AG09319 (cell line): ENCODE data around the gene SKP1.

Source experiments
- DNase-seq: peaks from one replicate; pipeline ENCODE4 v3.0.0-alpha.2; 2010; ENCODE audit warnings: low read depth; ENCODE audit errors: extremely low read depth
- TF ChIP-seq, protein P1 (sequence below): IDR thresholded peaks from 2 replicates; pipeline ENCODE4 v1.5.1; 2011; ENCODE audit warnings: low read depth, mild to moderate bottlenecking, inconsistent platforms, low read length, moderate library complexity

The SKP1 gene

DNA sequence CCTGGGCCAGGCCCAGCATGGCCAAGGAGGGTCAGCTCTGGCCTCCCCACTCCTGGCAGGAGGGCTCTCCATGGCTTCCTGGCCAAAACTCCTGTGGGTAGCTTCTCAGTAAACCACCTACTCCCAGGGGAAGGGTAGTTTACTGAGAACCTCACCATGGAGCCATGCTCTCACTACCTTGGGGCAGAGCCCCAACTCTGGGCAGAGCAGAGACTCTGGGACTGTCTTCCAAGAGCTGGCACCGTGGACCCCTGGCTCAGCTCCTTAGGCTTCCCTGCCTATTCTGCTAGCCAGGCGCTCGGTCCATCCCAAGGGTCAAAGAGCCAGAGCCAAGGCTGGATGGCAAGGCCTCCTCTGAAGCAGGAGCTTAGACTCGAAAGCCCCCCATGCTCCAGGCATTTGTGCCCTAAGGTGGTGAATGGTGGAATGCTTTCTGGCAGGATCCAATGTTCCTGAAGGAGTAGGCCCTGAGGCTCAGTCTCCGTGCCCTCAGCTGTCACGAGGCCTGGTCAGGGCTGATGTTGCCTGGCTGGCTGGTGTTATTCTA, 42.7 kb downstream of the SKP1 start:
- no peak for DNase-seq
- TF ChIP-seq, protein P1, sequence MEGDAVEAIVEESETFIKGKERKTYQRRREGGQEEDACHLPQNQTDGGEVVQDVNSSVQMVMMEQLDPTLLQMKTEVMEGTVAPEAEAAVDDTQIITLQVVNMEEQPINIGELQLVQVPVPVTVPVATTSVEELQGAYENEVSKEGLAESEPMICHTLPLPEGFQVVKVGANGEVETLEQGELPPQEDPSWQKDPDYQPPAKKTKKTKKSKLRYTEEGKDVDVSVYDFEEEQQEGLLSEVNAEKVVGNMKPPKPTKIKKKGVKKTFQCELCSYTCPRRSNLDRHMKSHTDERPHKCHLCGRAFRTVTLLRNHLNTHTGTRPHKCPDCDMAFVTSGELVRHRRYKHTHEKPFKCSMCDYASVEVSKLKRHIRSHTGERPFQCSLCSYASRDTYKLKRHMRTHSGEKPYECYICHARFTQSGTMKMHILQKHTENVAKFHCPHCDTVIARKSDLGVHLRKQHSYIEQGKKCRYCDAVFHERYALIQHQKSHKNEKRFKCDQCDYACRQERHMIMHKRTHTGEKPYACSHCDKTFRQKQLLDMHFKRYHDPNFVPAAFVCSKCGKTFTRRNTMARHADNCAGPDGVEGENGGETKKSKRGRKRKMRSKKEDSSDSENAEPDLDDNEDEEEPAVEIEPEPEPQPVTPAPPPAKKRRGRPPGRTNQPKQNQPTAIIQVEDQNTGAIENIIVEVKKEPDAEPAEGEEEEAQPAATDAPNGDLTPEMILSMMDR = no peak

DNA sequence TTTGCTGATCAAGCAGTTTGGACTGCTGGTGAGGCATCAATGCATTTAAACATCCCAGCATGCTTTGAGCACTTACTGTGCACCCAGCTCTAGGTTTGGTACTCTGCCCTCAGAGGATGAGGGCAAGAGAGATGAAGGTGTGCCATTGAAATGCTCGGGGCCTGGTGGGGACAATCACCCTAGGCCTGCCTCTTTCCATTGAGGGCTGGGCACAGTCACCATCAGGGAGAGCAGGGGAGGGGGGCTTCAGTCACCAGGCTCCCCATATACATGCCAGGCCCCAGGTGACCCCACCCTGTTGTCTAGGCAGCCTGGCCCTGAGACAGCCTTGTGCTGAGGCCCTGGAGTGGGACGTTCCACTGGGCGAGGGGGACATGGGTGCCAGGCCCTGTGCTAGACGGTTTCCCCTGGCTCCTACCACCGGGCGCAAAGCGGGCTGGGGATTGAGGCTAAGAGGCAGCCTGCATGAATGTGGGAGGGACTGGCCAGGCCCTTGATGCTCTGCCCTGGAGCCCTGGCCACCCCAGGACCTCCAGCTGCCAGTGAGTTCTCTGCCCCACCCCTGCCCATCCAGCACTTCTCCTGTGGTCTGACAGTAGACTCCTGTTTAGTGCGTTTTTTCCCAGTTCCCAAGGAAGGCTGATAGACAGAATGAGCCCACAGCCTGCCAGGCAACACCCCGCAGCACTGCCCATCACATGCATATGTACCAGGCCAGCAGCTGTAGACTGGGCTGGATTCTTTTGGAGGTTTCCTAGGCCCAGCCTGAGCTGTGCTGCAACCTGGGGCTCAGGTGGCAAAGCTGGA, 43.4 kb downstream of the SKP1 start:
- TF ChIP-seq, protein P1 = no peak
- DNase-seq = no peak

DNA sequence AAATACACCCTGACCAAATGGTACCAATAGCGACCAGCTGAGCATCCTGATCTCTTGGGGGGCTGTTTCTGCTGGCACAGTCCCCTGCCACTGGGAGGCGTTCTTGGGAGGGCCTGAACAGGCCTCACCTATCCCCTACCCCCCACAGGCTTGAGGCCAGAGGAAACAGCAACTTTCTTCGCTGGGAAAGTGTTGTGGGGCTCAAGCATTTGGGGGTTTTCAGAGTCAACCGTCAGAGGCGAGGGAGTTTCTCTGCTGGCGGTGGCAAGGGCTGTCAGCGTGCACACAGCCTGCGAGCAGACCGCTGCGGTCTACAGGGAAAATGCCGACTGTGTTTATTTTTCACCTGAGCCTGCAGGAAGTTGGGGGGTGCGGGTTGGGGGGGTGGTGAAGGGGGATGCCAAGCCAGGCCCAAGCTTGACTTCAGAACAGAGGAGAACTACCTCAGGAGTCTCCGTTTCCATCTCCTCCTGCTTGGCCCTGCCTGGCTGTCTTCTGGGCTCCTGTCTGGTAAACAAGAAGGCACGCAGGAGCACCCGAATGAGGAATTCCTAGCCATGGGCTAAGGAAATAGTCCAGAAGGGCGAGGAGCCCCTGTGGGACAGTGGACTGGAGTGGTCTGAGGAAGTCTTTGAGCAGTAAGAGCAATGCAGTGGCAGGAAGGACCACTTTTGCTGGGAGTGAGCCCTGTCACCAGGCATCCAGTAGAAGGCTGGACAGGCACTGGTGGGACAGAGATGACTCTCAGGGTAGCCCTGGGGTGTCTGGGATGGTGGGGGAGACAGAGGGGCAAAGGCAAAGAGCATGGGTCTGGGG, 44.2 kb downstream of the SKP1 start:
- no peak for DNase-seq
- TF ChIP-seq, protein P1 = no peak

DNA sequence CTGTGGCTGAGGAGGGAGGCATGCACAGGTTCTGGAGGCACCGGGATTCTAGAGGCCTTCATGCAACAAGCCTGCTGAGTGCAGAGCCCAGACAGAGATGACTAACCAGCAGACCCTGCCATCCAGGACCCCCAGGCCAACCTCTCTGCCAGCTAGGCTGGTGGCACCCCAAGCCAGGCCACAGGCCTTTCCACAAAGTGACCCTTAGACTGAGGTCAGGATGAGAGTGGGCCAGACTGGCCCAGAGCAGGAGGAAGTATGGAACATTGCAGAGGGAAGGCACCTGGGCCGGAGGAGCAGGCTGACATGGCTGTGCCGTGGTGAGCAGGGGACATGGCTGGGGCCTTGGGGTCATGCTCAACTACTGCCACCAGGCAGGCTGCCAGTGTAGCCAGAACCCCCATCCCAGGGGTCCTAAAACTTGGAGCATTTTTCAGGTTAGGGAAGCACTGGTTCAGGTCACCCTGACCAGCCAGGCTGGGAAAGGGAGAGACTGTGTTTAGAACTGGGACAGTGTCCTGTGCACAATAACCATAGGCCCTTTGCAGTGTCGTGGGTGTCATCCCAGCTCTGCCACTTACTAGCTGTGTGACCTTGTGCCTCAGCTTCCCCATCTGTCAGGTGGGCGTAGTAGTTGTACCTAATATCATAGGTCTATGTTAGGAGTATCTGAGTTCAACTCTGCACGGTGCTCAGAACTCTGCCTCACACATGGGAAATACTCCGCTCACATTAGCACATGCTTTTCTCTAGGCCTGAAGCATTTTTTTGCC, 45.0 kb downstream of the SKP1 start:
- DNase-seq = no peak
- TF ChIP-seq, protein P1 = no peak

DNA sequence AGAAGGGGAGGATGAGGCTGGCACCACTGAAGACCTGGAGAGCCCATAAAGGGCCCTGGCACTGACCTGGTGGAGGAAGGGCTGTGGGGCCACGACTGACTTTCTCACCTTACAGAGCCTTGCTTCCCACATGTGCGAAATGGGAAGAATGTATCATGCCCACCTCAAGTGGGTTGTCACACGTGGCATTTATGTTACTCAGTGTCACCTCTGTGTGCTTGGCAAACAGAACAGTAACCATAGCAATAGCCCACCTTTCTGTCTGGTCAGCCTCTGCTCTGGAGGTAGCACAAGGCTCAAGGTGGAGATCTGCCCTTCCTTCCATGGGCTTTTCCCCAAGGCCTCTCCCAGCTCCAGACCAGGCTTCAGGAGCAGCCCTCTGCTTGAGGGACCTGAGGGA, 45.6 kb downstream of the SKP1 start:
- TF ChIP-seq, protein P1 = no peak
- no peak for DNase-seq

DNA sequence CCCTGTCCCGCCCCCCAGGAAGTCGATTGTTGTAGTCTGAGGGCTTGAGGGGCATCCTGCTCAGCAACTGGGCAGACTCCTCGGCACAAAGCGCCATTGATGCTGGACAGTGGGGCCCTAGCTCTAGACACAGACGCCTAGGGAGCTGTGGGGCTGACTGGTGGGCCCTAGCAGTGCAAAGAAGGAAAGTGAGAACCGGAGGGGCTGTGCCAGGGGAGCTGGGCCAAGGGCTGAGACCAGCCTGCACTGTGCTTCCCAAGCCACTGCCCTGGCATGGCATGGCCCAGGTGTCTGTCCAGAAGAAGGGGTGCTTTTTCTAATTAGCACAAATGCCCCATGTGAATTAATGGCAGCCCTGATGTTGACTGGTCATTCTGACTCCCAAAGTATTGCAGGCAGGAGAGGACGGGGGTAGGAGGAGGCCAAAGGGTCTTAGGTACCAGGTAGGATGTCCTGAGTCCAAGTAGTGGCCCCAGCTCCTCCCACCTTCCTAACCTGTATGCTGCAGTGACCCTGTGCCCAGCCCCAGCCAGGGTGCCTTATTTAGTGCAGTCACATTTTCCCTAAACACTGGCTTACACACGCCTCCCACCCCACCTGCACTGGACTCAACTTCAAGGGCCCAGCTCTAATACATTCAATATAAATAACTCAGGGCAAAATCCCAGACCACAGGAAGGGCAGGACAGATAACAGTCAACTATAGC, 46.4 kb downstream of the SKP1 start:
- TF ChIP-seq, protein P1 = no peak
- DNase-seq = no peak
